Kidney epithelial cell (primary cell): ENCODE results near the gene GUSB. TPM values are rescaled to one million over a fixed set of nuclear protein-coding genes. Genes with fewer than 3 reads are reported as not detected.

ENCODE experiments used
- DNase-seq: peaks from one replicate; pipeline ENCODE4 v3.0.0-alpha.2; 2010; ENCODE audit warnings: low read depth
- H3K27me3 ChIP-seq: 2 replicates; pipeline ENCODE4 v1.6.0; 2011; ENCODE audit warnings: low read length; ENCODE audit not compliant: control insufficient read depth, insufficient read depth
- H3K36me3 ChIP-seq: 2 replicates; pipeline ENCODE4 v1.5.1; 2011; ENCODE audit warnings: low read length; ENCODE audit not compliant: control insufficient read depth, insufficient read depth
- H3K4me3 ChIP-seq: 2 replicates; pipeline ENCODE4 v1.5.1; 2011; ENCODE audit warnings: low read depth, mild to moderate bottlenecking, control low read depth, low read length
- CTCF ChIP-seq: IDR thresholded peaks from 2 replicates; pipeline ENCODE4 v1.5.1; 2011; ENCODE audit warnings: mild to moderate bottlenecking, moderate library complexity, low read length, control low read depth, inconsistent platforms; ENCODE audit not compliant: insufficient read depth, poor library complexity, severe bottlenecking
- total RNA-seq: library from RNA; depleted of rRNA; stranded (reverse); fragments of >200 nt; gene quantifications from 2 replicates; pipeline ENCODE4 v1.2.3, GENCODE V29; 2015

The GUSB gene
- total RNA-seq, 1 donor from 2014 or later = 18.8 TPM

GRCh38 chr7:65980478-65981250, 1.3 kb downstream of the GUSB start:
- no peak for DNase-seq
- TF ChIP-seq CTCF = no peak
- no peaks in the 10 kb centered on the region for H3K36me3 ChIP-seq
- H3K4me3 ChIP-seq = peak overlapping the region; percentile 69
- H3K27me3 ChIP-seq = no peaks in the 10 kb centered on the region

- no peak for TF ChIP-seq CTCF
- H3K36me3 ChIP-seq = peaks cover 2% of the 10 kb centered on the region
- no peak overlapping the region for H3K4me3 ChIP-seq
- no peak for DNase-seq
- no peaks in the 10 kb centered on the region for H3K27me3 ChIP-seq
Measured at GRCh38 chr7:65979583-65980477, 2.2 kb downstream of the GUSB start.

- Histone ChIP-seq H3K36me3 (peaks cover 3% of the 10 kb centered on the region), H3K27me3 (no peaks in the 10 kb centered on the region), H3K4me3 (no peak overlapping the region)
- DNase-seq = no peak
- no peak for TF ChIP-seq CTCF
Measured at GRCh38 chr7:65978891-65979582, 3.0 kb downstream of the GUSB start.

- TF ChIP-seq CTCF = no peak
- no peak for DNase-seq
- Histone ChIP-seq H3K4me3 (no peak overlapping the region), H3K27me3 (no peaks in the 10 kb centered on the region), H3K36me3 (peaks cover 3% of the 10 kb centered on the region)
Measured at GRCh38 chr7:65976659-65977196, 5.3 kb downstream of the GUSB start.

GRCh38 chr7:65975814-65976445, 6.1 kb downstream of the GUSB start:
- TF ChIP-seq CTCF = no peak
- no peaks in the 10 kb centered on the region for H3K27me3 ChIP-seq
- no peak overlapping the region for H3K4me3 ChIP-seq
- peaks cover 3% of the 10 kb centered on the region for H3K36me3 ChIP-seq
- DNase-seq = no peak
